ENCODE measurements around the gene IRF2BPL. TPM values are rescaled to one million over a fixed set of nuclear protein-coding genes. Genes with fewer than 3 reads are reported as not detected.

Gene IRF2BPL
- total RNA-seq, 4 donors from 2014 or later: 58.6 to 105 (median 98.4) TPM

GRCh38 chr14:77062261-77062660 lies 33.8 kb upstream of the IRF2BPL start:
- Histone ChIP-seq H3K9me3 (no peaks in the 10 kb centered on the region), H3K27me3 (no peaks in the 10 kb centered on the region), H3K36me3 (no peaks in the 10 kb centered on the region), H3K27ac (replicated peaks in 1 of 4) (no peak overlapping the region), H3K4me3 (no peak overlapping the region), H3K4me1 (peaks cover 0 to 10% (median 2%) of the 10 kb centered on the region in 4 donors)
- intact Hi-C loops (cut with DNase I): no loop called here
- TF ChIP-seq CTCF (IDR thresholded peaks at IDR 0.05) (no peak), POLR2AphosphoS5 (IDR thresholded peaks at IDR 0.05) (no peak), EP300 (IDR thresholded peaks at IDR 0.05) (no peak), POLR2A (IDR thresholded peaks at IDR 0.05; ENCODE audit: low read depth) (no peak)
- no peak for DNase-seq (ENCODE audit: extremely low spot score)
- WGBS: 100% methylated on average over 3 of the region's 3 CpGs

GRCh38 chr14:77061630-77062257 lies 33.2 kb upstream of the IRF2BPL start:
- no peak overlapping the region for H3K4me3 ChIP-seq
- H3K36me3 ChIP-seq: no peaks in the 10 kb centered on the region
- no peak for DNase-seq (ENCODE audit: extremely low spot score)
- H3K4me1 ChIP-seq: peaks cover 0 to 6% (median 2%) of the 10 kb centered on the region in 4 donors
- H3K27me3 ChIP-seq: no peaks in the 10 kb centered on the region
- peaks cover 0 to under 1% (median 0%) of the 10 kb centered on the region in 4 donors for H3K9me3 ChIP-seq
- intact Hi-C loops (cut with DNase I): no loop called here
- no peak overlapping the region for H3K27ac ChIP-seq (replicated peaks in 1 of 4)
- no peak for TF ChIP-seq EP300 (IDR thresholded peaks at IDR 0.05)
- TF ChIP-seq CTCF (IDR thresholded peaks at IDR 0.05): no peak
- no peak for TF ChIP-seq POLR2AphosphoS5 (IDR thresholded peaks at IDR 0.05)
- no peak for TF ChIP-seq POLR2A (IDR thresholded peaks at IDR 0.05; ENCODE audit: low read depth)
- WGBS: 98% methylated on average over 7 of the region's 12 CpGs

- TF ChIP-seq POLR2AphosphoS5 (IDR thresholded peaks at IDR 0.05): peak in 1 of 2 donors; percentile 39
- no peak for TF ChIP-seq EP300 (IDR thresholded peaks at IDR 0.05)
- TF ChIP-seq CTCF (IDR thresholded peaks at IDR 0.05): peak in 1 of 3 experiments; percentile 5
- TF ChIP-seq POLR2A (IDR thresholded peaks at IDR 0.05; ENCODE audit: low read depth): no peak
- Histone ChIP-seq H3K9me3 (peaks cover 0 to 13% (median 3%) of the 10 kb centered on the region in 4 donors), H3K4me3 (no peak overlapping the region), H3K4me1 (peaks cover 0 to 3% (median 0%) of the 10 kb centered on the region in 4 donors), H3K36me3 (no peaks in the 10 kb centered on the region), H3K27ac (replicated peaks in 1 of 4) (no peak overlapping the region), H3K27me3 (no peaks in the 10 kb centered on the region)
- WGBS: 57% methylated on average over 12 of the region's 12 CpGs
- DNase-seq (ENCODE audit: extremely low spot score): no peak
- intact Hi-C loops (cut with DNase I): no loop called here
These were observed 30.9 kb upstream of the IRF2BPL start for GRCh38 chr14:77059276-77059915.

GRCh38 chr14:77058785-77059184 lies 30.3 kb upstream of the IRF2BPL start:
- no peak for TF ChIP-seq POLR2A (IDR thresholded peaks at IDR 0.05; ENCODE audit: low read depth)
- no peak for TF ChIP-seq EP300 (IDR thresholded peaks at IDR 0.05)
- TF ChIP-seq POLR2AphosphoS5 (IDR thresholded peaks at IDR 0.05): no peak
- no peaks in the 10 kb centered on the region for H3K36me3 ChIP-seq
- H3K9me3 ChIP-seq: peaks cover 0 to 13% (median 3%) of the 10 kb centered on the region in 4 donors
- no peak for DNase-seq (ENCODE audit: extremely low spot score)
- H3K27me3 ChIP-seq: no peaks in the 10 kb centered on the region
- H3K4me1 ChIP-seq: peaks cover 0 to 3% (median 0%) of the 10 kb centered on the region in 4 donors
- 83% methylated on average over 9 of the region's 9 CpGs for WGBS
- no peak overlapping the region for H3K4me3 ChIP-seq
- no peak overlapping the region for H3K27ac ChIP-seq (replicated peaks in 1 of 4)
- intact Hi-C loops (cut with DNase I): no loop called here

- no peak for DNase-seq (ENCODE audit: extremely low spot score)
- H3K27ac ChIP-seq (replicated peaks in 1 of 4): no peak overlapping the region
- H3K27me3 ChIP-seq: no peaks in the 10 kb centered on the region
- no peaks in the 10 kb centered on the region for H3K36me3 ChIP-seq
- peaks cover 0 to 13% (median 3%) of the 10 kb centered on the region in 4 donors for H3K9me3 ChIP-seq
- WGBS: 88% methylated on average over 7 of the region's 9 CpGs
- TF ChIP-seq CTCF (IDR thresholded peaks at IDR 0.05) (no peak), EP300 (IDR thresholded peaks at IDR 0.05) (no peak), POLR2AphosphoS5 (IDR thresholded peaks at IDR 0.05) (no peak), POLR2A (IDR thresholded peaks at IDR 0.05; ENCODE audit: low read depth) (no peak)
- intact Hi-C loops (cut with DNase I): no loop called here
- H3K4me1 ChIP-seq: peaks cover 0 to 9% (median 3%) of the 10 kb centered on the region in 4 donors
- no peak overlapping the region for H3K4me3 ChIP-seq
These were observed 29.6 kb upstream of the IRF2BPL start for GRCh38 chr14:77058117-77058516.
